ENCODE results near the gene ADAM17. TPM values are rescaled to one million over a fixed set of nuclear protein-coding genes. Genes with fewer than 3 reads are reported as not detected.

ADAM17 gene
- total and polyA plus RNA-seq, 2 of the 13 experiments (the other 11 are each of a cell fraction or from before 2014, with no cell fraction given): 6.5 to 33.4 TPM

DNA sequence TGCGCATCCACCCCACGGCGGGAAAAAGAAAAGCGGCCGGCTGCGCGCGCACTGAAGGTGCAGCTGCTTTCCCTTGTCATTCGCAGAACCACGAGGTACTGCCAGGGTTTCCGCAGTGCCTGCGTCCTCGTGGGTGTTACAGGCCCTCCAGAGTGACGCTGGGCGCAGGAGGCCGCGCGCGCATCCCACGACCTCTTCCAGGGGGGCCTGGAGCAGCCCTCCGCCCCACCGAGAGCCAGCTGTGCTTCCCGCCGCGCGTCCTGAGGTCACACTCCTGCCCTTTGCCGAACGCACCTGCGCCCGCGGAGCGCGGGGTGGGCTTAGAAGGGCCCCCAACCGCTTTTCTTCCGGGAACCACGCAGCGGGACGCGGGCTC is 81.7 kb downstream of the ADAM17 start (continued):
- TF ChIP-seq ZSCAN22 (CRISPR knock-in tag; IDR thresholded peaks at IDR 0.05) (no peak), TBL1XR1 (IDR thresholded peaks at IDR 0.05; ENCODE audit: borderline replicate concordance, low read length, partially characterized antibody) (no peak), CEBPG (CRISPR knock-in tag; IDR thresholded peaks at IDR 0.05) (no peak), ZNF432 (CRISPR knock-in tag; IDR thresholded peaks at IDR 0.05; ENCODE audit: borderline replicate concordance) (no peak), ZFP36 (IDR thresholded peaks at IDR 0.05; ENCODE audit: borderline replicate concordance, low read depth, low read length, partially characterized antibody) (no peak), KDM3A (CRISPR knock-in tag; IDR thresholded peaks at IDR 0.05; ENCODE audit: low read depth) (no peak), SCMH1 (CRISPR knock-in tag; IDR thresholded peaks at IDR 0.05; ENCODE audit: borderline replicate concordance) (no peak), ZNF281 (CRISPR knock-in tag; IDR thresholded peaks at IDR 0.05; ENCODE audit: borderline replicate concordance) (no peak), IRX3 (CRISPR knock-in tag; IDR thresholded peaks at IDR 0.05; ENCODE audit: borderline replicate concordance, low read depth) (no peak), ZNF850 (CRISPR knock-in tag; conservative IDR thresholded peaks at IDR 0.05) (no peak), KAT2B (IDR thresholded peaks at IDR 0.05; ENCODE audit: borderline replicate concordance, low read depth, low read length) (no peak), PRDM4 (CRISPR knock-in tag; IDR thresholded peaks at IDR 0.05; ENCODE audit: borderline replicate concordance) (no peak), TCF7L2 (IDR thresholded peaks at IDR 0.05; ENCODE audit: low read depth, low read length) (no peak), DPF2 (CRISPR knock-in tag; IDR thresholded peaks at IDR 0.05; ENCODE audit: borderline replicate concordance, low read depth) (no peak), ZNF253 (CRISPR knock-in tag; IDR thresholded peaks at IDR 0.05; ENCODE audit: borderline replicate concordance) (peak; percentile 57; the same call in 1 of the 2 replicates), ASH2L (IDR thresholded peaks at IDR 0.05; ENCODE audit: insufficient read length, low read depth, low read length) (no peak), NFE2L1 (CRISPR knock-in tag; IDR thresholded peaks at IDR 0.05; ENCODE audit: borderline replicate concordance) (no peak)
- TF ChIP-seq, protein P1, sequence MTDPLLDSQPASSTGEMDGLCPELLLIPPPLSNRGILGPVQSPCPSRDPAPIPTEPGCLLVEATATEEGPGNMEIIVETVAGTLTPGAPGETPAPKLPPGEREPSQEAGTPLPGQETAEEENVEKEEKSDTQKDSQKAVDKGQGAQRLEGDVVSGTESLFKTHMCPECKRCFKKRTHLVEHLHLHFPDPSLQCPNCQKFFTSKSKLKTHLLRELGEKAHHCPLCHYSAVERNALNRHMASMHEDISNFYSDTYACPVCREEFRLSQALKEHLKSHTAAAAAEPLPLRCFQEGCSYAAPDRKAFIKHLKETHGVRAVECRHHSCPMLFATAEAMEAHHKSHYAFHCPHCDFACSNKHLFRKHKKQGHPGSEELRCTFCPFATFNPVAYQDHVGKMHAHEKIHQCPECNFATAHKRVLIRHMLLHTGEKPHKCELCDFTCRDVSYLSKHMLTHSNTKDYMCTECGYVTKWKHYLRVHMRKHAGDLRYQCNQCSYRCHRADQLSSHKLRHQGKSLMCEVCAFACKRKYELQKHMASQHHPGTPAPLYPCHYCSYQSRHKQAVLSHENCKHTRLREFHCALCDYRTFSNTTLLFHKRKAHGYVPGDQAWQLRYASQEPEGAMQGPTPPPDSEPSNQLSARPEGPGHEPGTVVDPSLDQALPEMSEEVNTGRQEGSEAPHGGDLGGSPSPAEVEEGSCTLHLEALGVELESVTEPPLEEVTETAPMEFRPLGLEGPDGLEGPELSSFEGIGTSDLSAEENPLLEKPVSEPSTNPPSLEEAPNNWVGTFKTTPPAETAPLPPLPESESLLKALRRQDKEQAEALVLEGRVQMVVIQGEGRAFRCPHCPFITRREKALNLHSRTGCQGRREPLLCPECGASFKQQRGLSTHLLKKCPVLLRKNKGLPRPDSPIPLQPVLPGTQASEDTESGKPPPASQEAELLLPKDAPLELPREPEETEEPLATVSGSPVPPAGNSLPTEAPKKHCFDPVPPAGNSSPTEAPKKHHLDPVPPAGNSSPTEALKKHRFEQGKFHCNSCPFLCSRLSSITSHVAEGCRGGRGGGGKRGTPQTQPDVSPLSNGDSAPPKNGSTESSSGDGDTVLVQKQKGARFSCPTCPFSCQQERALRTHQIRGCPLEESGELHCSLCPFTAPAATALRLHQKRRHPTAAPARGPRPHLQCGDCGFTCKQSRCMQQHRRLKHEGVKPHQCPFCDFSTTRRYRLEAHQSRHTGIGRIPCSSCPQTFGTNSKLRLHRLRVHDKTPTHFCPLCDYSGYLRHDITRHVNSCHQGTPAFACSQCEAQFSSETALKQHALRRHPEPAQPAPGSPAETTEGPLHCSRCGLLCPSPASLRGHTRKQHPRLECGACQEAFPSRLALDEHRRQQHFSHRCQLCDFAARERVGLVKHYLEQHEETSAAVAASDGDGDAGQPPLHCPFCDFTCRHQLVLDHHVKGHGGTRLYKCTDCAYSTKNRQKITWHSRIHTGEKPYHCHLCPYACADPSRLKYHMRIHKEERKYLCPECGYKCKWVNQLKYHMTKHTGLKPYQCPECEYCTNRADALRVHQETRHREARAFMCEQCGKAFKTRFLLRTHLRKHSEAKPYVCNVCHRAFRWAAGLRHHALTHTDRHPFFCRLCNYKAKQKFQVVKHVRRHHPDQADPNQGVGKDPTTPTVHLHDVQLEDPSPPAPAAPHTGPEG (CRISPR knock-in tag; IDR thresholded peaks at IDR 0.05): no peak
